GM12874 (cell line): ENCODE measurements around the gene CDH22.

Experiments
- CTCF ChIP-seq: IDR thresholded peaks from 2 replicates; pipeline ENCODE4 v1.5.1; 2011; ENCODE audit warnings: low read depth, mild to moderate bottlenecking, control low read depth, low read length, moderate library complexity; ENCODE audit not compliant: insufficient read depth

Gene CDH22

GRCh38 chr20:46157625-46158024 is 150.7 kb downstream of the CDH22 start:
- TF ChIP-seq CTCF, result no peak

GRCh38 chr20:46157076-46157592 is 151.2 kb downstream of the CDH22 start:
- TF ChIP-seq CTCF, result no peak

- no peak for TF ChIP-seq CTCF
These were observed 152.2 kb downstream of the CDH22 start for GRCh38 chr20:46156065-46156464.

- TF ChIP-seq CTCF, result no peak
These were observed 153.5 kb downstream of the CDH22 start for GRCh38 chr20:46154796-46155195.

GRCh38 chr20:46154305-46154704 is 154.0 kb downstream of the CDH22 start:
- TF ChIP-seq CTCF, result no peak

GRCh38 chr20:46152824-46153586 is 155.3 kb downstream of the CDH22 start:
- no peak for TF ChIP-seq CTCF

GRCh38 chr20:46151936-46152335 is 156.4 kb downstream of the CDH22 start:
- TF ChIP-seq CTCF, result peak; percentile 61
